HepG2 (cell line): ENCODE data around the gene AADACL4. TPM values are rescaled to one million over a fixed set of nuclear protein-coding genes. Genes with fewer than 3 reads are reported as not detected.

Source experiments
- BCL3 ChIP-seq: sonication (generic); formaldehyde crosslinking; IDR thresholded peaks from 2 replicates; pipeline ENCODE4 v1.5.1; 2020; ENCODE audit warnings: mild to moderate bottlenecking, missing genetic modification reagents, moderate library complexity
- CBFB ChIP-seq: sonication (generic); formaldehyde crosslinking; IDR thresholded peaks from 2 replicates; pipeline ENCODE4 v1.4.0; 2020; ENCODE audit warnings: missing genetic modification reagents
- CSRNP2 ChIP-seq: sonication (generic); formaldehyde crosslinking; conservative IDR thresholded peaks from 2 replicates; pipeline ENCODE4 v1.8.0; 2022; ENCODE audit warnings: low read depth, missing genetic modification reagents
- DPF2 ChIP-seq: sonication (generic); formaldehyde crosslinking; IDR thresholded peaks from 2 replicates; pipeline ENCODE4 v1.4.0; 2020; ENCODE audit warnings: mild to moderate bottlenecking, low read depth, missing genetic modification reagents, borderline replicate concordance
- EED ChIP-seq: sonication (generic); formaldehyde crosslinking; IDR thresholded peaks from 2 replicates; pipeline ENCODE4 v1.5.0; 2020; ENCODE audit warnings: mild to moderate bottlenecking, missing genetic modification reagents
- ELF3 ChIP-seq: IDR thresholded peaks from 2 replicates; pipeline ENCODE4 v1.6.1; 2016; ENCODE audit warnings: missing genetic modification reagents, missing compliant biosample characterization
- ETV6 ChIP-seq: sonication (generic); formaldehyde crosslinking; conservative IDR thresholded peaks from 2 replicates; pipeline ENCODE4 v1.4.0; 2020; ENCODE audit warnings: missing genetic modification reagents
- HOXA9 ChIP-seq: sonication (generic); formaldehyde crosslinking; IDR thresholded peaks from 2 replicates; pipeline ENCODE4 v1.8.1; 2022; ENCODE audit warnings: missing genetic modification reagents, mild to moderate bottlenecking, moderate library complexity, borderline replicate concordance
- ISX ChIP-seq: sonication (generic); formaldehyde crosslinking; conservative IDR thresholded peaks from 2 replicates; pipeline ENCODE4 v1.5.0; 2020; ENCODE audit warnings: missing genetic modification reagents
- KDM2A ChIP-seq: sonication (generic); formaldehyde crosslinking; IDR thresholded peaks from 2 replicates; pipeline ENCODE4 v1.4.0; 2020; ENCODE audit warnings: low read depth, missing genetic modification reagents, borderline replicate concordance
- NONO ChIP-seq, 2 experiments: fragments of 450-650 bp in 1 of 2; sonication (generic) in 1 of 2; formaldehyde crosslinking in 1 of 2; IDR thresholded peaks in 1 of 2; conservative IDR thresholded peaks in 1 of 2; 2 replicates each; pipeline versions ENCODE4 v1.6.1 to v1.8.0; 2017 to 2022; ENCODE audit warnings: mild to moderate bottlenecking in 1 of 2, missing genetic modification reagents in 1 of 2, moderate library complexity in 1 of 2
- PTBP1 ChIP-seq: fragments of 200-400 bp; formaldehyde crosslinking; IDR thresholded peaks from 2 replicates; pipeline ENCODE4 v1.6.1; 2018; ENCODE audit warnings: low read length, low read depth; ENCODE audit not compliant: poor library complexity, severe bottlenecking
- RBM39 ChIP-seq: fragments of 200-400 bp; formaldehyde crosslinking; IDR thresholded peaks from one replicate; pipeline ENCODE4 v1.6.1; 2018; ENCODE audit warnings: antibody characterized with exemption, mild to moderate bottlenecking, low read depth, low read length; ENCODE audit not compliant: poor library complexity, severe bottlenecking
- RXRB ChIP-seq: IDR thresholded peaks from 2 replicates; pipeline ENCODE4 v1.6.1; 2016; ENCODE audit warnings: borderline replicate concordance, missing genetic modification reagents, missing compliant biosample characterization
- TBX3 ChIP-seq: fragments of 450-650 bp; IDR thresholded peaks from 2 replicates; pipeline ENCODE4 v1.6.1; 2017; ENCODE audit warnings: antibody characterized with exemption, mild to moderate bottlenecking, inconsistent platforms, borderline replicate concordance
- ZNF224 ChIP-seq: sonication (generic); formaldehyde crosslinking; IDR thresholded peaks from 2 replicates; pipeline ENCODE4 v1.5.0; 2020; ENCODE audit warnings: mild to moderate bottlenecking, missing genetic modification reagents
- ZNF329 ChIP-seq: sonication (generic); formaldehyde crosslinking; IDR thresholded peaks from 2 replicates; pipeline ENCODE4 v1.9.0; 2021; ENCODE audit warnings: low read depth, mild to moderate bottlenecking, missing genetic modification reagents
- ZNF343 ChIP-seq: sonication (generic); formaldehyde crosslinking; IDR thresholded peaks from 2 replicates; pipeline ENCODE4 v1.4.0; 2020; ENCODE audit warnings: mild to moderate bottlenecking, missing genetic modification reagents
- ZNF367 ChIP-seq: sonication (generic); formaldehyde crosslinking; IDR thresholded peaks from 2 replicates; pipeline ENCODE4 v1.4.0; 2020; ENCODE audit warnings: missing genetic modification reagents, borderline replicate concordance
- ZNF441 ChIP-seq: sonication (generic); formaldehyde crosslinking; IDR thresholded peaks from 2 replicates; pipeline ENCODE4 v1.7.0; 2021; ENCODE audit warnings: missing genetic modification reagents, borderline replicate concordance
- ZNF572 ChIP-seq: sonication (generic); formaldehyde crosslinking; IDR thresholded peaks from 2 replicates; pipeline ENCODE4 v1.5.1; 2020; ENCODE audit warnings: mild to moderate bottlenecking, missing genetic modification reagents
- ZNF616 ChIP-seq: sonication (generic); formaldehyde crosslinking; IDR thresholded peaks from 2 replicates; pipeline ENCODE4 v1.5.0; 2020; ENCODE audit warnings: low read depth, mild to moderate bottlenecking, missing genetic modification reagents
- ZNF709 ChIP-seq: sonication (generic); formaldehyde crosslinking; IDR thresholded peaks from 2 replicates; pipeline ENCODE4 v1.5.0; 2020; ENCODE audit warnings: mild to moderate bottlenecking, missing genetic modification reagents
- ZNF782 ChIP-seq: sonication (generic); formaldehyde crosslinking; IDR thresholded peaks from 2 replicates; pipeline ENCODE4 v1.4.0; 2020; ENCODE audit warnings: missing genetic modification reagents, mild to moderate bottlenecking, borderline replicate concordance
- ZXDC ChIP-seq: sonication (generic); formaldehyde crosslinking; IDR thresholded peaks from 2 replicates; pipeline ENCODE4 v1.5.0; 2020; ENCODE audit warnings: mild to moderate bottlenecking, missing genetic modification reagents
- polyA plus RNA-seq, 8 experiments: library from polyadenylated mRNA; depleted of rRNA in 3 of 8; stranded (reverse) in 7 of 8; unstranded in 1 of 8; fragments of >200 nt; fragmentation: Illumina TruSeq in 4 of 8; extraction: Trizol in 4 of 8; gene quantifications; 2 replicates each; pipeline versions ENCODE4 v1.2.1 to v1.2.3, GENCODE V29; 2011 to 2016; ENCODE audit warnings: low read depth in 4 of 8, missing spikeins in 1 of 8, mixed read lengths in 1 of 8; ENCODE audit not compliant: insufficient read depth in 1 of 8
- total RNA-seq, 5 experiments: library from RNA; depleted of rRNA; stranded (reverse); fragments of >200 nt; fragmentation: Illumina TruSeq; extraction: Trizol; gene quantifications; 2 replicates each; pipeline ENCODE4 v1.2.3, GENCODE V29; 2016; ENCODE audit warnings: low read depth in 1 of 5

Gene AADACL4
- total and polyA plus RNA-seq, 2 of the 13 experiments (the other 11 are each of a cell fraction or from before 2014, with no cell fraction given), result not detected

GRCh38 chr1:12616709-12617373 is 27.0 kb upstream of the AADACL4 start (continued):
- TF ChIP-seq ZNF367 (CRISPR knock-in tag), result no peak
- TF ChIP-seq ZNF709 (CRISPR knock-in tag), result no peak
- peak; percentile 54; the same call in 1 of the 2 replicates for TF ChIP-seq HOXA9
- TF ChIP-seq ZNF782, result no peak
- TF ChIP-seq ZXDC (CRISPR knock-in tag), result no peak
- TF ChIP-seq EED (CRISPR knock-in tag), result no peak
- no peak for TF ChIP-seq RXRB (CRISPR knock-in tag)
- no peak for TF ChIP-seq ZNF616 (CRISPR knock-in tag)
- TF ChIP-seq ELF3 (CRISPR knock-in tag), result 0 out of 2 replicates have a peak, but pooled peaks have one; percentile 10
- peak; percentile 50 for TF ChIP-seq PTBP1
- no peak for TF ChIP-seq ZNF572 (CRISPR knock-in tag)
- no peak for TF ChIP-seq ZNF329
- no peak for TF ChIP-seq DPF2 (CRISPR knock-in tag)
- no peak for TF ChIP-seq RBM39
- no peak for TF ChIP-seq ZNF343
- no peak for TF ChIP-seq CSRNP2 (CRISPR knock-in tag)
- peak; percentile 19; the same call in 1 of the 2 replicates for TF ChIP-seq ZNF441
- peak; percentile 12; the same call in 1 of the 2 replicates for TF ChIP-seq KDM2A
- 0 out of 2 replicates have a peak, but pooled peaks have one; percentile 38 for TF ChIP-seq ISX (CRISPR knock-in tag)
- TF ChIP-seq ETV6 (CRISPR knock-in tag), result peak; percentile 39; the same call in 1 of the 2 replicates
- no peak for TF ChIP-seq NONO (IDR thresholded peaks at IDR 0.05)
- TF ChIP-seq NONO (CRISPR knock-in tag; conservative IDR thresholded peaks at IDR 0.05), result 0 out of 2 replicates have a peak, but pooled peaks have one; percentile 59
- TF ChIP-seq CBFB (CRISPR knock-in tag), result peak; percentile 34; the same call in 1 of the 2 replicates
- TF ChIP-seq TBX3, result no peak
- TF ChIP-seq ZNF224 (CRISPR knock-in tag), result 0 out of 2 replicates have a peak, but pooled peaks have one; percentile 30
- no peak for TF ChIP-seq BCL3 (CRISPR knock-in tag)
